Kidney (tissue), 14 donors: ENCODE measurements around the gene SPRY4. TPM values are rescaled to one million over a fixed set of nuclear protein-coding genes. Genes with fewer than 3 reads are reported as not detected.

Experiments
- DNase-seq, 5 donors: peaks; one replicate each; pipeline ENCODE4 v3.0.0-alpha.2; 2013 to 2020
- FAIRE-seq: peaks from 2 replicates; lab custom pipeline; 2012; peaks lifted over from hg19 to GRCh38; lab: Jason Lieb, UNC
- H3K27ac ChIP-seq, 2 donors: one replicate each; pipeline ENCODE4 v1.7.0; 2013; ENCODE audit warnings: low read depth in 2 of 2, low read length in 2 of 2, inconsistent platforms in 1 of 2
- H3K27me3 ChIP-seq: one replicate; pipeline ENCODE4 v1.7.1; 2013; ENCODE audit warnings: low read length, inconsistent platforms; ENCODE audit not compliant: control insufficient read depth, insufficient read depth
- H3K36me3 ChIP-seq, 3 donors: one replicate each; pipeline versions ENCODE4 v1.7.0 to v1.7.1; 2013; ENCODE audit warnings: low read length in 3 of 3, control low read depth in 1 of 3, inconsistent platforms in 1 of 3; ENCODE audit not compliant: insufficient read depth in 3 of 3, control insufficient read depth in 2 of 3
- H3K4me1 ChIP-seq, 3 donors: one replicate each; pipeline versions ENCODE4 v1.7.0 to v1.7.1; 2013; ENCODE audit warnings: low read length in 3 of 3, inconsistent platforms in 1 of 3, low read depth in 1 of 3; ENCODE audit not compliant: control insufficient read depth in 2 of 3, insufficient read depth in 2 of 3
- H3K4me3 ChIP-seq, 3 donors: one replicate each; pipeline versions ENCODE4 v1.7.0 to v1.8.1; 2013; ENCODE audit warnings: low read length in 3 of 3, control low read depth in 1 of 3, inconsistent platforms in 1 of 3
- H3K9ac ChIP-seq, 3 donors: one replicate each; pipeline versions ENCODE4 v1.7.0 to v1.7.1; 2013; ENCODE audit warnings: low read length in 3 of 3, control low read depth in 1 of 3, inconsistent platforms in 1 of 3
- H3K9me3 ChIP-seq, 3 donors: one replicate each; pipeline versions ENCODE4 v1.7.0 to v1.7.1; 2013; ENCODE audit warnings: low read length in 3 of 3, control low read depth in 1 of 3, inconsistent platforms in 1 of 3; ENCODE audit not compliant: control insufficient read depth in 2 of 3, insufficient read depth in 1 of 3
- CTCF ChIP-seq: IDR thresholded peaks from 3 replicates; pipeline ENCODE4 v1.5.1; 2012; ENCODE audit warnings: mild to moderate bottlenecking, moderate library complexity, borderline replicate concordance; ENCODE audit not compliant: insufficient read depth; ENCODE audit errors: extremely low read depth
- intact Hi-C: fragments of 100-400 bp; cut with DNase I; formaldehyde crosslinking; loops from one replicate; pipeline ENCODE4 v1.11.1; 2022
- polyA plus RNA-seq: library from polyadenylated mRNA; stranded (reverse); fragments of 350-450 nt; fragmentation: Illumina TruSeq; extraction: RNeasy Lipid Tissue Mini Kit (QIAGEN cat#74804); gene quantifications from one replicate; pipeline ENCODE4 v1.2.3, GENCODE V29; 2014; ENCODE audit warnings: low read depth, low replicate concordance; ENCODE audit not compliant: insufficient read depth
- total RNA-seq: library from RNA; stranded (reverse); fragmentation: NEBNext Ultra II Directional; extraction: Animal tissue kit (Norgen Biotek cat#: 25700); gene quantifications from one replicate; pipeline ENCODE4 v1.2.1, GENCODE V29; 2021
- donor health status: control.
- donor health status: control.
- donor health status: control.
- donor health status: control.
- donor health status: control.
- donor health status: DM: yes; HTN: yes; CAD: no.
- donor health status: Normal renal cell carcinoma (clear cell type).

The SPRY4 gene
- total and polyA plus RNA-seq, 2 donors from 2014 or later: 6.0 to 16.6 TPM

- no peak for DNase-seq
- TF ChIP-seq CTCF: no peak
- Histone ChIP-seq H3K27me3 (no peaks in the 10 kb centered on the region), H3K9ac (no peak overlapping the region), H3K36me3 (peaks cover 0 to 23% (median 7%) of the 10 kb centered on the region in 3 donors), H3K9me3 (no peaks in the 10 kb centered on the region), H3K4me1 (peaks cover 4 to 27% (median 23%) of the 10 kb centered on the region in 3 donors), H3K27ac (no peak overlapping the region), H3K4me3 (no peak overlapping the region)
- no peak for FAIRE-seq
- intact Hi-C loops: no loop called here
Measured at GRCh38 chr5:142317173-142317572, 7.6 kb downstream of the SPRY4 start.

GRCh38 chr5:142316681-142317080 is 8.1 kb downstream of the SPRY4 start:
- intact Hi-C loops: no loop called here
- FAIRE-seq (no peak), DNase-seq (no peak)
- no peak overlapping the region for H3K9ac ChIP-seq
- H3K4me3 ChIP-seq: peak overlapping the region in 1 of 3 donors; percentile 3
- peaks cover 0 to 23% (median 7%) of the 10 kb centered on the region in 3 donors for H3K36me3 ChIP-seq
- peaks cover 4 to 24% (median 23%) of the 10 kb centered on the region in 3 donors for H3K4me1 ChIP-seq
- H3K27ac ChIP-seq: no peak overlapping the region
- no peaks in the 10 kb centered on the region for H3K27me3 ChIP-seq
- no peaks in the 10 kb centered on the region for H3K9me3 ChIP-seq
- TF ChIP-seq CTCF: no peak

DNA sequence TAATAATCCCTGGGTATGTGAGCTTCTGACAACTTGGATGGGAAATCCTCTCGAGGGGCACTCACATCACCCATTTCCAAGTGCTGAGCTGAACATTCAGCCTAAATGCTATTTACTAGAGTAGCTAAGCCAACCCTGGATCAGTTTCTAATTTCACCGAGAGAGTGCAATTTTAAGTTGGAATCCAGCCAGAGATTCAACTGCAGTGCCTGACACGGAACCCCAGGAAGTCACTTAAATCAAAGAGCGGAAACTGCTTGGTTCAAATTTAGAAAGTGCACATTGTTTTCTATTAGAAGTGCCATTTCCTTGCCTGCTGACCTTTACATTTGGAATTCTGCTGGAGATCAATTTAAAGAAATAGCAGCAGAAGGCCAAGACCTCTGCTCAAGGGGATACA is 8.8 kb downstream of the SPRY4 start:
- H3K4me3 ChIP-seq: peak overlapping the region in 2 of 3 donors; percentile 3 to 33
- TF ChIP-seq CTCF: no peak
- DNase-seq (peak in 3 of 5 donors; percentile 35 to 87 (median 77)), FAIRE-seq (no peak)
- no peak overlapping the region for H3K9ac ChIP-seq
- peaks cover 0 to 23% (median 7%) of the 10 kb centered on the region in 3 donors for H3K36me3 ChIP-seq
- no peaks in the 10 kb centered on the region for H3K9me3 ChIP-seq
- H3K4me1 ChIP-seq: peaks cover 4 to 23% (median 18%) of the 10 kb centered on the region in 3 donors
- intact Hi-C loops: no loop called here
- no peaks in the 10 kb centered on the region for H3K27me3 ChIP-seq
- no peak overlapping the region for H3K27ac ChIP-seq
